ENCODE measurements around the gene RBM15.

- no peak for TF ChIP-seq POLR2AphosphoS5 (IDR thresholded peaks at IDR 0.05; ENCODE audit: insufficient read depth in 1 of 2, low read depth in 1 of 2)
- TF ChIP-seq CTCF (IDR thresholded peaks at IDR 0.05), result no peak
- TF ChIP-seq POLR2A (IDR thresholded peaks at IDR 0.05), result no peak
These were observed 14.5 kb upstream of the RBM15 start for GRCh38 chr1:110324667-110325066.

Data from vagina (tissue), 2 donors.